Amniotic epithelial cell (primary cell): ENCODE results near the gene DHRS4.

Experiments used
- DNase-seq: peaks from one replicate; pipeline ENCODE4 v3.0.0-alpha.2; 2010; ENCODE audit warnings: low read depth

DHRS4 gene

GRCh38 chr14:23953464-23954278 is at the start of gene DHRS4:
DHRS4 (plus strand) TSS chr14:23953770; CDS start chr14:23953789, 19 bp downstream.
- peak; percentile 78 for DNase-seq

GRCh38 chr14:23910101-23910875 is 43.3 kb upstream of the DHRS4 start:
- DNase-seq: peak; percentile 51

GRCh38 chr14:23910876-23911210 is 42.7 kb upstream of the DHRS4 start:
- no peak for DNase-seq

- no peak for DNase-seq
These were observed 38.0 kb upstream of the DHRS4 start for GRCh38 chr14:23915559-23915958.

- no peak for DNase-seq
These were observed 37.6 kb upstream of the DHRS4 start for GRCh38 chr14:23916004-23916403.

- no peak for DNase-seq
These were observed 37.1 kb upstream of the DHRS4 start for GRCh38 chr14:23916446-23916845.

GRCh38 chr14:23922545-23922944 is 31.0 kb upstream of the DHRS4 start:
- no peak for DNase-seq

- DNase-seq: no peak
These were observed 28.0 kb upstream of the DHRS4 start for GRCh38 chr14:23925523-23926075.

GRCh38 chr14:23926543-23926942 is 27.0 kb upstream of the DHRS4 start:
- DNase-seq: no peak

GRCh38 chr14:23929136-23929535 is 24.4 kb upstream of the DHRS4 start:
- DNase-seq: no peak

GRCh38 chr14:23929822-23930294 is 23.7 kb upstream of the DHRS4 start:
- DNase-seq: peak; percentile 63

GRCh38 chr14:23930742-23931141 is 22.8 kb upstream of the DHRS4 start:
- peak; percentile 71 for DNase-seq

- no peak for DNase-seq
These were observed 21.8 kb upstream of the DHRS4 start for GRCh38 chr14:23931721-23932289.

- no peak for DNase-seq
These were observed 20.9 kb upstream of the DHRS4 start for GRCh38 chr14:23932639-23933038.

- DNase-seq: no peak
These were observed 20.3 kb upstream of the DHRS4 start for GRCh38 chr14:23933108-23933741.

GRCh38 chr14:23933742-23934128 is 19.8 kb upstream of the DHRS4 start:
- no peak for DNase-seq

GRCh38 chr14:23935158-23935557 is 18.4 kb upstream of the DHRS4 start:
- DNase-seq: no peak

GRCh38 chr14:23936084-23936829 is 17.3 kb upstream of the DHRS4 start:
- no peak for DNase-seq

GRCh38 chr14:23937203-23937602 is 16.4 kb upstream of the DHRS4 start:
- no peak for DNase-seq

GRCh38 chr14:23938823-23939222 is 14.7 kb upstream of the DHRS4 start:
- DNase-seq: no peak

- DNase-seq: no peak
These were observed 13.8 kb upstream of the DHRS4 start for GRCh38 chr14:23939607-23940326.
